A549 (cell line): ENCODE data around the gene BCL7B. TPM values are rescaled to one million over a fixed set of nuclear protein-coding genes. Genes with fewer than 3 reads are reported as not detected.

Experiments used
- ATAC-seq, 2 experiments: fragments of 200-7000 bp in 1 of 2; fragments of >200 bp in 1 of 2; cut with Nextera tagmentation in 1 of 2; cut with Tn5 transposase in 1 of 2; 3 replicates each; pipeline versions ENCODE4 v1.8.0 to v1.9.1; 2018 to 2020; ENCODE audit warnings: mild to moderate bottlenecking in 1 of 2, moderate library complexity in 1 of 2
- CTCF ChIA-PET: fragments of 300-600 bp; sonication (Branson Sonifier 250); formaldehyde crosslinking; extraction: SDS; loops from one replicate; lab custom pipeline; 2021; ENCODE audit warnings: antibody characterized with exemption, inconsistent platforms; lab: Yijun Ruan, JAX
- POLR2A ChIA-PET: fragments of 350-600 bp; formaldehyde crosslinking; extraction: SDS; loops from one replicate; lab custom pipeline; 2021; ENCODE audit warnings: antibody characterized with exemption, inconsistent platforms; lab: Yijun Ruan, JAX
- DNase-seq, 2 experiments: peaks; one replicate each; pipeline versions ENCODE4 v3.0.0 to v3.0.0-alpha.2; 2011 to 2016; ENCODE audit warnings: low read depth in 1 of 2, low spot score in 1 of 2
- FAIRE-seq: peaks from 2 replicates; lab custom pipeline; 2011; peaks lifted over from hg19 to GRCh38; lab: Jason Lieb, UNC
- H3K27ac ChIP-seq, 2 experiments: fragments of >200 bp; sonication (Bioruptor Twin); formaldehyde crosslinking; 3 replicates each; pipeline ENCODE4 v1.5.1; 2016 to 2017
- H3K4me1 ChIP-seq: fragments of >200 bp; sonication (Bioruptor Twin); formaldehyde crosslinking; 3 replicates; pipeline ENCODE4 v1.6.1; 2016
- H3K4me2 ChIP-seq: fragments of >200 bp; sonication (Bioruptor Twin); formaldehyde crosslinking; 3 replicates; pipeline ENCODE4 v1.6.1; 2016
- H3K4me3 ChIP-seq: fragments of >200 bp; sonication (Bioruptor Twin); formaldehyde crosslinking; 3 replicates; pipeline ENCODE4 v1.5.1; 2016
- H3K9me3 ChIP-seq: fragments of >200 bp; sonication (Bioruptor Twin); formaldehyde crosslinking; 3 replicates; pipeline ENCODE4 v1.6.1; 2016
- ATOH8 ChIP-seq: fragments of 250-450 bp; sonication (Bioruptor Pico); IDR thresholded peaks from 2 replicates; pipeline ENCODE4 v1.5.0; 2020; ENCODE audit warnings: low read depth, mild to moderate bottlenecking, moderate library complexity
- CEBPB ChIP-seq, 2 experiments: fragments of >200 bp in 1 of 2; sonication (Bioruptor Twin) in 1 of 2; formaldehyde crosslinking in 1 of 2; IDR thresholded peaks; 2 replicates each; pipeline ENCODE4 v1.6.1; 2012 to 2016
- E2F6 ChIP-seq: IDR thresholded peaks from 2 replicates; pipeline ENCODE4 v1.6.1; 2012; ENCODE audit warnings: low read depth, borderline replicate concordance
- EHF ChIP-seq: fragments of 250-450 bp; sonication (Bioruptor Pico); IDR thresholded peaks from 2 replicates; pipeline ENCODE4 v1.5.0; 2020; ENCODE audit warnings: mild to moderate bottlenecking
- EHMT2 ChIP-seq: fragments of 200-600 bp; sonication (generic); IDR thresholded peaks from 2 replicates; pipeline ENCODE4 v1.6.1; 2016; ENCODE audit warnings: antibody characterized with exemption, low read depth, mild to moderate bottlenecking, moderate library complexity
- EP300 ChIP-seq, 2 experiments: fragments of >200 bp; sonication (Bioruptor Twin); formaldehyde crosslinking; IDR thresholded peaks; 2 replicates in 1 of 2; 3 replicates in 1 of 2; pipeline ENCODE4 v1.6.1; 2016 to 2017
- ESRRA ChIP-seq: fragments of 150-350 bp; IDR thresholded peaks from 2 replicates; pipeline ENCODE4 v1.6.1; 2014; ENCODE audit warnings: mild to moderate bottlenecking, low read length, borderline replicate concordance
- FOXS1 ChIP-seq: fragments of 250-450 bp; sonication (Bioruptor Pico); IDR thresholded peaks from 2 replicates; pipeline ENCODE4 v1.5.0; 2020; ENCODE audit warnings: mild to moderate bottlenecking, moderate library complexity
- GATA3 ChIP-seq: IDR thresholded peaks from 2 replicates; pipeline ENCODE4 v1.6.1; 2012; ENCODE audit warnings: borderline replicate concordance
- HMGXB4 ChIP-seq: fragments of 250-450 bp; sonication (Bioruptor Pico); IDR thresholded peaks from 2 replicates; pipeline ENCODE4 v1.5.0; 2021; ENCODE audit warnings: mild to moderate bottlenecking, moderate library complexity, borderline replicate concordance
- HOXB5 ChIP-seq: fragments of 250-450 bp; sonication (Bioruptor Pico); IDR thresholded peaks from 2 replicates; pipeline ENCODE4 v1.5.0; 2020; ENCODE audit warnings: mild to moderate bottlenecking, moderate library complexity
- JUNB ChIP-seq: fragments of >200 bp; sonication (Bioruptor Twin); formaldehyde crosslinking; IDR thresholded peaks from 2 replicates; pipeline ENCODE4 v1.6.1; 2016
- MYC ChIP-seq: IDR thresholded peaks from 2 replicates; pipeline ENCODE4 v1.6.1; 2012; ENCODE audit warnings: mild to moderate bottlenecking, inconsistent platforms, low read length, improper control_type of control experiment, borderline replicate concordance
- NFE2L2 ChIP-seq: fragments of 150-350 bp; conservative IDR thresholded peaks from 2 replicates; pipeline ENCODE4 v1.6.1; 2014; ENCODE audit warnings: low read length
- NPAS2 ChIP-seq: fragments of 250-450 bp; sonication (Bioruptor Pico); IDR thresholded peaks from 2 replicates; pipeline ENCODE4 v1.8.0; 2022; ENCODE audit warnings: mild to moderate bottlenecking, moderate library complexity, borderline replicate concordance
- NR3C1 ChIP-seq: fragments of >200 bp; sonication (Bioruptor Twin); formaldehyde crosslinking; IDR thresholded peaks from 3 replicates; pipeline ENCODE4 v1.6.1; 2017
- PBX3 ChIP-seq: IDR thresholded peaks from 2 replicates; pipeline ENCODE4 v1.6.1; 2012
- POLR2AphosphoS2 ChIP-seq: conservative IDR thresholded peaks from 2 replicates; pipeline ENCODE4 v1.6.1; 2012; ENCODE audit warnings: low read length, improper control_type of control experiment, inconsistent platforms
- RNF2 ChIP-seq: fragments of 200-600 bp; sonication (generic); IDR thresholded peaks from 2 replicates; pipeline ENCODE4 v1.6.1; 2016; ENCODE audit warnings: low read depth, mild to moderate bottlenecking, antibody characterized with exemption, moderate library complexity, borderline replicate concordance
- SREBF2 ChIP-seq: fragments of 450-650 bp; IDR thresholded peaks from 2 replicates; pipeline ENCODE4 v1.6.1; 2014; ENCODE audit warnings: mild to moderate bottlenecking, moderate library complexity
- TP53 ChIP-seq: fragments of 250-450 bp; sonication (Bioruptor Pico); IDR thresholded peaks from 2 replicates; pipeline ENCODE4 v1.5.0; 2021; ENCODE audit warnings: mild to moderate bottlenecking, moderate library complexity
- USF2 ChIP-seq: fragments of 450-650 bp; IDR thresholded peaks from 2 replicates; pipeline ENCODE4 v1.6.1; 2014; ENCODE audit warnings: antibody characterized with exemption
- ZC3H11A ChIP-seq: fragments of 450-650 bp; IDR thresholded peaks from 2 replicates; pipeline ENCODE4 v1.6.1; 2014; ENCODE audit warnings: antibody characterized with exemption, mild to moderate bottlenecking
- ZSCAN20 ChIP-seq: fragments of 250-450 bp; sonication (Bioruptor Pico); IDR thresholded peaks from 2 replicates; pipeline ENCODE4 v1.8.0; 2022; ENCODE audit warnings: mild to moderate bottlenecking, moderate library complexity
- WGBS: methylation state at CpG from one replicate; pipeline ENCODE4 v1.1.6; 2017; ENCODE audit errors: missing lambda C conversion rate; 5-methylcytosine and 5-hydroxymethylcytosine counted together
- polyA plus RNA-seq, 4 experiments: library from polyadenylated mRNA; depleted of rRNA in 3 of 4; stranded (reverse); fragments of >200 nt; fragmentation: RNase III in 1 of 4; extraction: RNeasy Plus Mini Kit Qiagen cat#74134 plus additional on column Dnase treatment in 1 of 4; gene quantifications; 2 replicates in 3 of 4; 3 replicates in 1 of 4; pipeline ENCODE4 v1.2.3, GENCODE V29; 2011 to 2017

Gene BCL7B
- polyA plus RNA-seq, 2 of the 4 experiments (the other 2 are of a cell fraction): 52.3 to 62.5 TPM

- no peaks in the 10 kb centered on the region for H3K9me3 ChIP-seq
- TF ChIP-seq NPAS2 (CRISPR knock-in tag) (no peak), HOXB5 (CRISPR knock-in tag) (no peak), GATA3 (no peak), E2F6 (no peak), EHMT2 (no peak), ATOH8 (CRISPR knock-in tag) (no peak)
- H3K4me2 ChIP-seq: no peak overlapping the region
- peaks cover 16% of the 10 kb centered on the region for H3K4me1 ChIP-seq
- H3K4me3 ChIP-seq: no peak overlapping the region
- DNase-seq (no peak), FAIRE-seq (no peak), ATAC-seq (no peak)
- 99% methylated on average over 5 of the region's 9 CpGs for WGBS
- ChIA-PET CTCF (no interaction called here), POLR2A (no interaction called here)
- no peak overlapping the region for H3K27ac ChIP-seq
Measured at GRCh38 chr7:73573276-73573675, 15.8 kb upstream of the BCL7B start.

- FAIRE-seq: no peak
- Histone ChIP-seq H3K27ac (no peak overlapping the region), H3K4me2 (no peak overlapping the region), H3K4me1 (peaks cover 16% of the 10 kb centered on the region), H3K9me3 (no peaks in the 10 kb centered on the region), H3K4me3 (no peak overlapping the region)
- no peak for DNase-seq
- no peak for ATAC-seq
- WGBS: 82% methylated on average over 6 of the region's 6 CpGs
- ChIA-PET CTCF (no interaction called here), POLR2A (no interaction called here)
- TF ChIP-seq PBX3 (no peak), USF2 (no peak), SREBF2 (no peak), EP300 (IDR thresholded peaks at IDR 0.05) (no peak), NR3C1 (no peak), HMGXB4 (CRISPR knock-in tag) (no peak), JUNB (no peak), GATA3 (no peak), FOXS1 (CRISPR knock-in tag) (no peak), NFE2L2 (no peak), RNF2 (no peak), EHF (CRISPR knock-in tag) (no peak), ESRRA (no peak), ZC3H11A (no peak), CEBPB (IDR thresholded peaks at IDR 0.05) (no peak), MYC (no peak), POLR2AphosphoS2 (no peak), ZSCAN20 (CRISPR knock-in tag) (no peak), TP53 (no peak), ATOH8 (CRISPR knock-in tag) (no peak)
Measured at GRCh38 chr7:73572767-73573186, 15.3 kb upstream of the BCL7B start.
